Measurements from ENCODE around the gene CSF3.

- TF ChIP-seq NFE2L1 (CRISPR knock-in tag; IDR thresholded peaks at IDR 0.05): no peak
- TF ChIP-seq TEAD4 (CRISPR knock-in tag; IDR thresholded peaks at IDR 0.05): no peak
- TF ChIP-seq MLX (CRISPR knock-in tag; IDR thresholded peaks at IDR 0.05): no peak
- TF ChIP-seq CTCF (IDR thresholded peaks at IDR 0.05): no peak
- no peak for TF ChIP-seq KAT7 (CRISPR knock-in tag; IDR thresholded peaks at IDR 0.05; ENCODE audit: borderline replicate concordance)
- TF ChIP-seq CREM (CRISPR knock-in tag; IDR thresholded peaks at IDR 0.05): no peak
- no peak for TF ChIP-seq ZNF317 (CRISPR knock-in tag; IDR thresholded peaks at IDR 0.05; ENCODE audit: borderline replicate concordance, low read depth)
- TF ChIP-seq SMAD4 (CRISPR knock-in tag; IDR thresholded peaks at IDR 0.05): no peak
- TF ChIP-seq MAX (CRISPR knock-in tag; IDR thresholded peaks at IDR 0.05): no peak
- TF ChIP-seq CBFB (CRISPR knock-in tag; IDR thresholded peaks at IDR 0.05; ENCODE audit: low read depth): no peak
- TF ChIP-seq SP1 (CRISPR knock-in tag; conservative IDR thresholded peaks at IDR 0.05): no peak
These were observed 15.1 kb upstream of the CSF3 start for GRCh38 chr17:40000161-40000560.
